ENCODE data around the gene PCDH9.

- TF ChIP-seq POLR2AphosphoS5 (IDR thresholded peaks at IDR 0.05; ENCODE audit: low read depth, low read length) (no peak), MIXL1 (CRISPR knock-in tag; IDR thresholded peaks at IDR 0.05) (no peak), SIN3A (IDR thresholded peaks at IDR 0.05; ENCODE audit: borderline replicate concordance, low read depth, low read length) (no peak), ZNF660 (CRISPR knock-in tag; IDR thresholded peaks at IDR 0.05; ENCODE audit: borderline replicate concordance, low read depth) (no peak), FOSL1 (CRISPR knock-in tag; IDR thresholded peaks at IDR 0.05; ENCODE audit: borderline replicate concordance) (no peak), SNAPC4 (CRISPR knock-in tag; IDR thresholded peaks at IDR 0.05) (no peak)
Measured at GRCh38 chr13:67045357-67045756, 184.8 kb downstream of the PCDH9 start.
